A549 (cell line): ENCODE data around the gene MMP1. TPM values are rescaled to one million over a fixed set of nuclear protein-coding genes. Genes with fewer than 3 reads are reported as not detected.
"Not testable (repeated sequence)": the region's sequence is repeated elsewhere in the genome, so short reads cannot be mapped to it uniquely, and the experiment has no call there.

Source experiments
- ATAC-seq, 2 experiments: fragments of 200-7000 bp in 1 of 2; fragments of >200 bp in 1 of 2; cut with Nextera tagmentation in 1 of 2; cut with Tn5 transposase in 1 of 2; 3 replicates each; pipeline versions ENCODE4 v1.8.0 to v1.9.1; 2018 to 2020; ENCODE audit warnings: mild to moderate bottlenecking in 1 of 2, moderate library complexity in 1 of 2
- CTCF ChIA-PET: fragments of 300-600 bp; sonication (Branson Sonifier 250); formaldehyde crosslinking; extraction: SDS; loops from one replicate; lab custom pipeline; 2021; ENCODE audit warnings: antibody characterized with exemption, inconsistent platforms; lab: Yijun Ruan, JAX
- POLR2A ChIA-PET: fragments of 350-600 bp; formaldehyde crosslinking; extraction: SDS; loops from one replicate; lab custom pipeline; 2021; ENCODE audit warnings: antibody characterized with exemption, inconsistent platforms; lab: Yijun Ruan, JAX
- DNase-seq, 2 experiments: peaks; one replicate each; pipeline versions ENCODE4 v3.0.0 to v3.0.0-alpha.2; 2011 to 2016; ENCODE audit warnings: low read depth in 1 of 2, low spot score in 1 of 2
- FAIRE-seq: peaks from 2 replicates; lab custom pipeline; 2011; peaks lifted over from hg19 to GRCh38; lab: Jason Lieb, UNC
- H3K27ac ChIP-seq, 2 experiments: fragments of >200 bp; sonication (Bioruptor Twin); formaldehyde crosslinking; 3 replicates each; pipeline ENCODE4 v1.5.1; 2016 to 2017
- H3K4me1 ChIP-seq: fragments of >200 bp; sonication (Bioruptor Twin); formaldehyde crosslinking; 3 replicates; pipeline ENCODE4 v1.6.1; 2016
- H3K4me2 ChIP-seq: fragments of >200 bp; sonication (Bioruptor Twin); formaldehyde crosslinking; 3 replicates; pipeline ENCODE4 v1.6.1; 2016
- H3K4me3 ChIP-seq: fragments of >200 bp; sonication (Bioruptor Twin); formaldehyde crosslinking; 3 replicates; pipeline ENCODE4 v1.5.1; 2016
- H3K9me3 ChIP-seq: fragments of >200 bp; sonication (Bioruptor Twin); formaldehyde crosslinking; 3 replicates; pipeline ENCODE4 v1.6.1; 2016
- EHF ChIP-seq: fragments of 250-450 bp; sonication (Bioruptor Pico); IDR thresholded peaks from 2 replicates; pipeline ENCODE4 v1.5.0; 2020; ENCODE audit warnings: mild to moderate bottlenecking
- FOSB ChIP-seq: fragments of 250-450 bp; sonication (Bioruptor Pico); IDR thresholded peaks from 2 replicates; pipeline ENCODE4 v1.5.0; 2020; ENCODE audit warnings: mild to moderate bottlenecking, moderate library complexity
- FOXS1 ChIP-seq: fragments of 250-450 bp; sonication (Bioruptor Pico); IDR thresholded peaks from 2 replicates; pipeline ENCODE4 v1.5.0; 2020; ENCODE audit warnings: mild to moderate bottlenecking, moderate library complexity
- HOXA7 ChIP-seq: fragments of 250-450 bp; sonication (Bioruptor Pico); IDR thresholded peaks from 2 replicates; pipeline ENCODE4 v1.5.0; 2020; ENCODE audit warnings: mild to moderate bottlenecking, moderate library complexity
- KDM1A ChIP-seq: fragments of 200-600 bp; sonication (generic); IDR thresholded peaks from 2 replicates; pipeline ENCODE4 v1.6.1; 2016; ENCODE audit warnings: low read depth, mild to moderate bottlenecking
- MAFK ChIP-seq: fragments of 450-650 bp; IDR thresholded peaks from 2 replicates; pipeline ENCODE4 v1.6.1; 2014; ENCODE audit not compliant: partially characterized antibody
- POLR2A ChIP-seq: IDR thresholded peaks from 2 replicates; pipeline ENCODE4 v1.6.1; 2012; ENCODE audit warnings: mild to moderate bottlenecking, low read length
- POLR2AphosphoS2 ChIP-seq: conservative IDR thresholded peaks from 2 replicates; pipeline ENCODE4 v1.6.1; 2012; ENCODE audit warnings: low read length, improper control_type of control experiment, inconsistent platforms
- RAD21 ChIP-seq, 2 experiments: fragments of >200 bp in 1 of 2; sonication (Bioruptor Twin) in 1 of 2; formaldehyde crosslinking in 1 of 2; IDR thresholded peaks in 1 of 2; conservative IDR thresholded peaks in 1 of 2; 2 replicates in 1 of 2; 3 replicates in 1 of 2; pipeline ENCODE4 v1.6.1; 2012 to 2018; ENCODE audit warnings: inconsistent platforms in 1 of 2
- RCOR1 ChIP-seq: fragments of 150-350 bp; IDR thresholded peaks from 2 replicates; pipeline ENCODE4 v1.6.1; 2014; ENCODE audit warnings: antibody characterized with exemption, low read length, low read depth
- TFCP2L1 ChIP-seq: fragments of 250-450 bp; sonication (Bioruptor Pico); IDR thresholded peaks from 2 replicates; pipeline ENCODE4 v1.5.0; 2021; ENCODE audit warnings: mild to moderate bottlenecking
- ZC3H11A ChIP-seq: fragments of 450-650 bp; IDR thresholded peaks from 2 replicates; pipeline ENCODE4 v1.6.1; 2014; ENCODE audit warnings: antibody characterized with exemption, mild to moderate bottlenecking
- ZNF302 ChIP-seq: fragments of 250-450 bp; sonication (Bioruptor Pico); IDR thresholded peaks from 2 replicates; pipeline ENCODE4 v1.9.0; 2021; ENCODE audit warnings: inconsistent platforms, mild to moderate bottlenecking, moderate library complexity
- WGBS: methylation state at CpG from one replicate; pipeline ENCODE4 v1.1.6; 2017; ENCODE audit errors: missing lambda C conversion rate; 5-methylcytosine and 5-hydroxymethylcytosine counted together
- polyA plus RNA-seq, 4 experiments: library from polyadenylated mRNA; depleted of rRNA in 3 of 4; stranded (reverse); fragments of >200 nt; fragmentation: RNase III in 1 of 4; extraction: RNeasy Plus Mini Kit Qiagen cat#74134 plus additional on column Dnase treatment in 1 of 4; gene quantifications; 2 replicates in 3 of 4; 3 replicates in 1 of 4; pipeline ENCODE4 v1.2.3, GENCODE V29; 2011 to 2017
- TF ChIP-seq, protein P1 (sequence below): fragments of 250-450 bp; sonication (Bioruptor Pico); IDR thresholded peaks from 2 replicates; pipeline ENCODE4 v1.5.0; 2021; ENCODE audit warnings: mild to moderate bottlenecking, moderate library complexity, borderline replicate concordance
- TF ChIP-seq, protein P2 (sequence below): IDR thresholded peaks from 2 replicates; pipeline ENCODE4 v1.6.1; 2012; ENCODE audit warnings: low read depth, borderline replicate concordance
- TF ChIP-seq, protein P3 (sequence below): fragments of 250-450 bp; sonication (Bioruptor Pico); IDR thresholded peaks from 2 replicates; pipeline ENCODE4 v1.5.0; 2020; ENCODE audit warnings: low read depth, mild to moderate bottlenecking, moderate library complexity
- TF ChIP-seq, protein P4 (sequence below): fragments of >200 bp; sonication (Bioruptor Twin); formaldehyde crosslinking; IDR thresholded peaks from 3 replicates; pipeline ENCODE4 v1.5.1; 2016
- TF ChIP-seq, protein P5 (sequence below): fragments of >200 bp; sonication (Bioruptor Twin); formaldehyde crosslinking; IDR thresholded peaks from 3 replicates; pipeline ENCODE4 v1.6.1; 2016

Gene MMP1
- polyA plus RNA-seq, 2 of the 4 experiments (the other 2 are of a cell fraction), result 0.06 to 0.12 TPM

DNA sequence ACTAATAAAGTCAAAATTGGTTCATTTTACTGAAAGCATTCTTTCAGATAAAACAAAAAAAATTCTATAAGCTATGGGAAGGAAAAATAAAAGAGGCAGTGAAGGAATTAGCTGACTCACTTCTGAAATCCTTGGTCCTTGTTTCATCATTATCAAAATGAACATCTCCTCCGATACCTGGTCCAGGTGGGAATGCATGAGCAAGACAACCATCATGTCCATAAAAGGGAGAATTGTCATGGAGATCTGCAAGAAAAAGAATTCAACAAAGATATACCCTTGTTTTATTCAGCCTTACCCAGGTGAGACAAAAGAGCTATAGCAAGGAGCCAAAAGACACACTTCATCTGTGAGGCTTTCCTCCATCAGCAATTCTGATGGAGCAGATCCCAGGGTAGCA is 44.7 kb downstream of the MMP1 start:
- DNase-seq, result no peak
- WGBS, result 100% methylated on average over 1 of the region's 1 CpG
- CTCF ChIA-PET, result interaction anchor here (0.8 kb wide), 1 partner anchor 18 kb away, joined by 3 read pairs; no protein-coding TSS in a partner anchor
- no peak for ATAC-seq
- POLR2A ChIA-PET, result no interaction called here
- FAIRE-seq, result no peak
- H3K4me3 ChIP-seq, result no peak overlapping the region
- no peak overlapping the region for H3K27ac ChIP-seq
- H3K4me2 ChIP-seq, result no peak overlapping the region
- peaks cover 8% of the 10 kb centered on the region for H3K4me1 ChIP-seq
- H3K9me3 ChIP-seq, result peaks cover 1% of the 10 kb centered on the region; the same call in 1 of the 3 replicates
- TF ChIP-seq ZC3H11A (no peak), POLR2AphosphoS2 (no peak), KDM1A (no peak), RCOR1 (no peak), HOXA7 (CRISPR knock-in tag) (no peak), MAFK (no peak), TFCP2L1 (CRISPR knock-in tag) (no peak)
- TF ChIP-seq, protein P1, sequence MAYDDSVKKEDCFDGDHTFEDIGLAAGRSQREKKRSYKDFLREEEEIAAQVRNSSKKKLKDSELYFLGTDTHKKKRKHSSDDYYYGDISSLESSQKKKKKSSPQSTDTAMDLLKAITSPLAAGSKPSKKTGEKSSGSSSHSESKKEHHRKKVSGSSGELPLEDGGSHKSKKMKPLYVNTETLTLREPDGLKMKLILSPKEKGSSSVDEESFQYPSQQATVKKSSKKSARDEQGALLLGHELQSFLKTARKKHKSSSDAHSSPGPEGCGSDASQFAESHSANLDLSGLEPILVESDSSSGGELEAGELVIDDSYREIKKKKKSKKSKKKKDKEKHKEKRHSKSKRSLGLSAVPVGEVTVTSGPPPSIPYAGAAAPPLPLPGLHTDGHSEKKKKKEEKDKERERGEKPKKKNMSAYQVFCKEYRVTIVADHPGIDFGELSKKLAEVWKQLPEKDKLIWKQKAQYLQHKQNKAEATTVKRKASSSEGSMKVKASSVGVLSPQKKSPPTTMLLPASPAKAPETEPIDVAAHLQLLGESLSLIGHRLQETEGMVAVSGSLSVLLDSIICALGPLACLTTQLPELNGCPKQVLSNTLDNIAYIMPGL (CRISPR knock-in tag), result no peak

DNA sequence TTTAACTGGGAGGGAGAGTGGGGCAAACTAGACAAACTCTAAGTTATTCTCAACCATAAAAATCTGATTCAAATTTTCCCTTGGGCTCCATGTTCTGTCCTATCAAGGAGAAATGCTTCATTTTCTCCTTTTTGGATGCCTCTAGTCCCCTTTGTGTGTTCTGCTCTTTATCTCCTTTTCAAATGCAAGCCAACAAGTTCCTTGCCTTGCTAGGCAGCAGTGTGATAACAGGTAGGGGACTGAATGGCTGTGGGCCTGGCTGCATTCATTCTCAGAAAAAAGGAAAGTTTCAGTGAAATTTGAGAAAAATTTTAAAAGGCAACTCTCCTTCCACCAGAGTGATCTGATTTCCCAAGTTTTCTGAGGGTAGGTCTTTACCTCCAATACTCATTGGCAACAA is 46.3 kb downstream of the MMP1 start:
- H3K4me3 ChIP-seq, result no peak overlapping the region
- POLR2A ChIA-PET, result no interaction called here
- DNase-seq (no peak), FAIRE-seq (no peak), ATAC-seq (no peak)
- no peak overlapping the region for H3K27ac ChIP-seq
- H3K4me1 ChIP-seq, result no peaks in the 10 kb centered on the region
- CTCF ChIA-PET, result no interaction called here
- TF ChIP-seq FOSB, result no peak
- no peak for TF ChIP-seq ZNF302 (CRISPR knock-in tag)
- TF ChIP-seq, protein P2, sequence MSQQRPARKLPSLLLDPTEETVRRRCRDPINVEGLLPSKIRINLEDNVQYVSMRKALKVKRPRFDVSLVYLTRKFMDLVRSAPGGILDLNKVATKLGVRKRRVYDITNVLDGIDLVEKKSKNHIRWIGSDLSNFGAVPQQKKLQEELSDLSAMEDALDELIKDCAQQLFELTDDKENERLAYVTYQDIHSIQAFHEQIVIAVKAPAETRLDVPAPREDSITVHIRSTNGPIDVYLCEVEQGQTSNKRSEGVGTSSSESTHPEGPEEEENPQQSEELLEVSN, result no peak
- no peak for TF ChIP-seq RAD21 (conservative IDR thresholded peaks at IDR 0.05 in 1 of 2, IDR thresholded peaks at IDR 0.05 in 1 of 2)
- no peak for TF ChIP-seq POLR2A
- TF ChIP-seq, protein P3, sequence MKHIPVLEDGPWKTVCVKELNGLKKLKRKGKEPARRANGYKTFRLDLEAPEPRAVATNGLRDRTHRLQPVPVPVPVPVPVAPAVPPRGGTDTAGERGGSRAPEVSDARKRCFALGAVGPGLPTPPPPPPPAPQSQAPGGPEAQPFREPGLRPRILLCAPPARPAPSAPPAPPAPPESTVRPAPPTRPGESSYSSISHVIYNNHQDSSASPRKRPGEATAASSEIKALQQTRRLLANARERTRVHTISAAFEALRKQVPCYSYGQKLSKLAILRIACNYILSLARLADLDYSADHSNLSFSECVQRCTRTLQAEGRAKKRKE (CRISPR knock-in tag), result no peak
- TF ChIP-seq, protein P4, sequence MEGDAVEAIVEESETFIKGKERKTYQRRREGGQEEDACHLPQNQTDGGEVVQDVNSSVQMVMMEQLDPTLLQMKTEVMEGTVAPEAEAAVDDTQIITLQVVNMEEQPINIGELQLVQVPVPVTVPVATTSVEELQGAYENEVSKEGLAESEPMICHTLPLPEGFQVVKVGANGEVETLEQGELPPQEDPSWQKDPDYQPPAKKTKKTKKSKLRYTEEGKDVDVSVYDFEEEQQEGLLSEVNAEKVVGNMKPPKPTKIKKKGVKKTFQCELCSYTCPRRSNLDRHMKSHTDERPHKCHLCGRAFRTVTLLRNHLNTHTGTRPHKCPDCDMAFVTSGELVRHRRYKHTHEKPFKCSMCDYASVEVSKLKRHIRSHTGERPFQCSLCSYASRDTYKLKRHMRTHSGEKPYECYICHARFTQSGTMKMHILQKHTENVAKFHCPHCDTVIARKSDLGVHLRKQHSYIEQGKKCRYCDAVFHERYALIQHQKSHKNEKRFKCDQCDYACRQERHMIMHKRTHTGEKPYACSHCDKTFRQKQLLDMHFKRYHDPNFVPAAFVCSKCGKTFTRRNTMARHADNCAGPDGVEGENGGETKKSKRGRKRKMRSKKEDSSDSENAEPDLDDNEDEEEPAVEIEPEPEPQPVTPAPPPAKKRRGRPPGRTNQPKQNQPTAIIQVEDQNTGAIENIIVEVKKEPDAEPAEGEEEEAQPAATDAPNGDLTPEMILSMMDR, result no peak
- no peak for TF ChIP-seq EHF (CRISPR knock-in tag)
- no peak for TF ChIP-seq MAFK
- TF ChIP-seq FOXS1 (CRISPR knock-in tag), result no peak
- peaks cover 2% of the 10 kb centered on the region; the same call in 1 of the 3 replicates for H3K9me3 ChIP-seq
- H3K4me2 ChIP-seq, result no peak overlapping the region

DNA sequence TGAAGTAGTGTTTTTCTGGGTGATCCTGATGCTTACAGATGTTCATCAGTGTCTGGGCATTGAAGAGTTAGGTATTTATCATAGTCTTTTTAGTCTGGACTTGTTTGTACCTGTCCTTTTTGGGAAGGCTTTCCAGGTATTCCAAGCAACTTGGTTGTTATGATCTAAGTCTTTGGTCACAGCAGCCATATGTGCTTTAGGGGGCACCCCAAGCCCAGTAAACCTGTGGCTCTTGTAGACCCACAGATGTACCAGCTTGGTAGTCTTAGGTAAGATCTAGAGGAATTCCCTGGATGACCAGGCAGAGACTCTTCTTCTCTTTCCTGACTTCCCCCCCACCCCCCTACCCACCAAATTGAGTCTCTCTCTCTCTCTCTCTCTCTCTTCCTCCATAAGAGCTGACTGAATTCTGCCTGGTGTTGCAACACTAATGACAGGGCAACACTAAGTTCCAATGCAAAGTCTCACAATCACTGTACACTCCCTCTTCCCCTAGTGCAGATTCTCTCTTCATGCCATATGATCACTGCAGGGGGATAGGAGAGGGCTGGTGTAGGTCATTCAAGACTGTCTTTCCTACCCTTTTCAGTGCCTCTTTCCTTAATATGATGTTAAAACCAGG is 48.7 kb downstream of the MMP1 start:
- POLR2A ChIA-PET, result no interaction called here
- H3K4me3 ChIP-seq, result no peak overlapping the region
- no peaks in the 10 kb centered on the region for H3K4me1 ChIP-seq
- ATAC-seq, result no peak
- FAIRE-seq, result no peak
- no peak for DNase-seq
- no peak overlapping the region for H3K27ac ChIP-seq
- peaks cover 2% of the 10 kb centered on the region; the same call in 1 of the 3 replicates for H3K9me3 ChIP-seq
- no peak overlapping the region for H3K4me2 ChIP-seq
- CTCF ChIA-PET, result interaction anchor here (1.1 to 1.6 kb wide), 2 partner anchors 31 to 192 kb away, joined by 4 to 5 read pairs; partner anchors contain the start of gene MMP10
- 0 out of 5 replicates have a peak, but pooled peaks of 1 of the 2 experiments have one; percentile 11 for TF ChIP-seq RAD21 (conservative IDR thresholded peaks at IDR 0.05 in 1 of 2, IDR thresholded peaks at IDR 0.05 in 1 of 2)
- TF ChIP-seq, protein P5, sequence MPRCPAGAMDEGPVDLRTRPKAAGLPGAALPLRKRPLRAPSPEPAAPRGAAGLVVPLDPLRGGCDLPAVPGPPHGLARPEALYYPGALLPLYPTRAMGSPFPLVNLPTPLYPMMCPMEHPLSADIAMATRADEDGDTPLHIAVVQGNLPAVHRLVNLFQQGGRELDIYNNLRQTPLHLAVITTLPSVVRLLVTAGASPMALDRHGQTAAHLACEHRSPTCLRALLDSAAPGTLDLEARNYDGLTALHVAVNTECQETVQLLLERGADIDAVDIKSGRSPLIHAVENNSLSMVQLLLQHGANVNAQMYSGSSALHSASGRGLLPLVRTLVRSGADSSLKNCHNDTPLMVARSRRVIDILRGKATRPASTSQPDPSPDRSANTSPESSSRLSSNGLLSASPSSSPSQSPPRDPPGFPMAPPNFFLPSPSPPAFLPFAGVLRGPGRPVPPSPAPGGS, result no peak
- TF ChIP-seq, all 56 proteins: peak for 1

DNA sequence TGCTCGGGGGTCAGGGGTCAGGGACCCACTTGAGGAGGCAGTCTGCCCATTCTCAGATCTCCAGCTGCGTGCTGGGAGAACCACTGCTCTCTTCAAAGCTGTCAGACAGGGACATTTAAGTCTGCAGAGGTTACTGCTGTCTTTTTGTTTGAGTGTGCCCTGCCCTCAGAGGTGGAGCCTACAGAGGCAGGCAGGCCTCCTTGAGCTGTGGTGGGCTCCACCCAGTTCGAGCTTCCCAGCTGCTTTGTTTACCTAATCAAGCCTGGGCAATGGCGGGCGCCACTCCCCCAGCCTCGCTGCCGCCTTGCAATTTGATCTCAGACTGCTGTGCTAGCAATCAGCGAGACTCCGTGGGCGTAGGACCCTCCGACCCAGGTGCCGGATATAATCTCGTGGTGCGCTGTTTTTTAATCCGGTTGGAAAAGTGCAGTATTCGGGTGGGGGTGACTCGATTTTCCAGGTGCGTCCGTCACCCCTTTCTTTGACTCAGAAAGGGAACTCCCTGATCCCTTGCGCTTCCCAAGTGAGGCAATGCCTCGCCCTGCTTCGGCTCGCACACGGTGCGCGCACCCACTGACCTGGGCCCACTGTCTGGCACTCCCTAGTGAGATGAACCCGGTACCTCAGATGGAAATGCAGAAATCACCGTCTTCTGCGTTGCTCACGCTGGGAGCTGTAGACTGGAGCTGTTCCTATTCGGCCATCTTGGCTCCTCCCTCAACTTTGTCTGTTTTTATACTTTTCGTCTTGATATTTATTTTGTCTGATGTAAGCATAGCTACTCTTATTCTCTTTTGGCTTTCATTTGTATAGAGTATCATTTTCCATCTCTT is 51.0 kb downstream of the MMP1 start:
- H3K9me3 ChIP-seq, FAIRE-seq, H3K4me1 ChIP-seq, POLR2A ChIA-PET, CTCF ChIA-PET, DNase-seq, ATAC-seq: not testable (repeated sequence)
- peak overlapping the region; percentile 29; the same call in 2 of the 3 replicates for H3K4me2 ChIP-seq
- peak overlapping the region; percentile 32 for H3K4me3 ChIP-seq
- peak overlapping the region; percentile 58 to 66 for H3K27ac ChIP-seq
- WGBS, result 43% methylated on average over 25 of the region's 32 CpGs
